CD4-positive, alpha-beta T cell treated with Interleukin-6 for 4 hours (primary cell): ENCODE data around the gene TRIM33.

Source experiments
- DNase-seq: peaks from one replicate; pipeline ENCODE4 v3.0.0-alpha.2; 2020; ENCODE audit warnings: mixed read lengths

Gene TRIM33

DNA sequence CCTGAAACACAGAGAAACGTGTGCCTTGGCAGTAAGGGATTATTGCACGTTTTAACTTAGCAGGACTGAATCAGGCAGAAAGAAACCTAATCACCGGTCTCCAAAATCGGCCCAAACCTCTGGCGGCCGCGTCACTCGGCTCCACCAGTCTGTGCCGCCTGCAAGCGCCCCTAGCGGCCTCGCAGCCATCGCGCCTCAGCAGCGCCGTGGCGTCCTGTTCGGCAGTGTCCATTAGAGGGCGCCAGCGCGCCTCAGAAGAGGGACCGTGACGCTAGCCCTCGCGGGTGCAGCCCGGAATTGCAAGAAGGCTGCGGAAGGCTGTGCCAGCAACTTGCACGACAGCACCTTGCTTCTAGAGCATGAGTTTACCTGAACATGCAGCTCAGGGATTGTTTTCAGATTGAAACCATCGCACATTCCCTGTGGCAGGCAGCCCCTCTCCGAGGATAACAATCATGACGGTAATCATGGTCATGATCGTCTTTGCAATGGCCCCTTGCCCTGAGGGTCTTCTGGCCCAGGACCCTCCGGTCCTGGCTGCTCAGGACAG is 164.4 kb downstream of the TRIM33 start:
- peak; percentile 97 for DNase-seq

- DNase-seq: peak; percentile 13
Observed at GRCh38 chr1:114345930-114346479, 165.0 kb downstream of the TRIM33 start.

DNA sequence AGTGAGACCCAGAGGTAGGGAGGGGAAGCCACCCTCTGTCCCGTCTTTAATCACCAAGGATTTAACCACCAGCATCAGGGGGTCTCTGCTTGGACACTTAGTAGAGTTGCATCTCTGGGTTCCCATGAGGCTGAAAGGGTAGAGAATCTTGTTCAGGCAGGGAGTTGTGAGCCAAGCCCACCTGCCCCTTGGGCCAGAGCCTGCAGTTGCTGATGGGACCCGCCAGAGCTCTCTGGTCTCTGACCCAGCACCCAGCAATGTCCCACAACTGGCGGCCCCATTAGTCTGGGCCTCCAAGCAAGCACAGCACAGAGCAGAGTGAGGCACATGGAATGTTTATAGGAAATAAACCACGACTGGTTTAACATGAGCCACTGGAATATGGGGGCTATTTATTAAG is 166.3 kb downstream of the TRIM33 start:
- no peak for DNase-seq
